ENCODE data around the gene MITD1. TPM values are rescaled to one million over a fixed set of nuclear protein-coding genes. Genes with fewer than 3 reads are reported as not detected.

MITD1 gene
- total RNA-seq, 4 donors from 2014 or later: 16.3 to 24.5 (median 21.1) TPM

DNA sequence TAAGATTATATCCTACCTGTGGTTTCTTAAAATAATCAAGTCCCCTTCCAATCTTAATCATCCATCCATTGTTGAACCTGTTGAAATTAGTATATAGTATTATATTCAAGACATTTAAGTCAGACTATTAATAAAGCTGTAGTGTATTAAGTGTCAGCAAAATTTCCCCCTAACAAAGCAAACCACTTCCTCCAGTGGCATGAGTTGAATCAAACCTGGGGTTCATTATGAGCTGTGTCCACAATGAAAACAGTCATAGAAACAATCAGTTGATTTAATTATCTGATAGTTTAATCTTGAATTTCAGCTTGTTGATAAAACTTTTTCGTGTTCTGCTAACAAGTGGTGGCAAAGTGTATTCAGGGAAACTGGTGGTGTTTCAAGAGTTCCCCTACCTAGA is 11.3 kb downstream of the MITD1 start:
- Histone ChIP-seq H3K4me3 (no peak overlapping the region), H3K27me3 (no peaks in the 10 kb centered on the region), H3K9me3 (no peaks in the 10 kb centered on the region), H3K36me3 (peaks cover 4 to 81% of the 10 kb centered on the region in 2 donors), H3K4me1 (no peaks in the 10 kb centered on the region), H3K27ac (no peak overlapping the region)
- TF ChIP-seq POLR2AphosphoS5 (IDR thresholded peaks at IDR 0.05): no peak
- no peak for TF ChIP-seq EP300 (IDR thresholded peaks at IDR 0.05)
- TF ChIP-seq, protein P1, sequence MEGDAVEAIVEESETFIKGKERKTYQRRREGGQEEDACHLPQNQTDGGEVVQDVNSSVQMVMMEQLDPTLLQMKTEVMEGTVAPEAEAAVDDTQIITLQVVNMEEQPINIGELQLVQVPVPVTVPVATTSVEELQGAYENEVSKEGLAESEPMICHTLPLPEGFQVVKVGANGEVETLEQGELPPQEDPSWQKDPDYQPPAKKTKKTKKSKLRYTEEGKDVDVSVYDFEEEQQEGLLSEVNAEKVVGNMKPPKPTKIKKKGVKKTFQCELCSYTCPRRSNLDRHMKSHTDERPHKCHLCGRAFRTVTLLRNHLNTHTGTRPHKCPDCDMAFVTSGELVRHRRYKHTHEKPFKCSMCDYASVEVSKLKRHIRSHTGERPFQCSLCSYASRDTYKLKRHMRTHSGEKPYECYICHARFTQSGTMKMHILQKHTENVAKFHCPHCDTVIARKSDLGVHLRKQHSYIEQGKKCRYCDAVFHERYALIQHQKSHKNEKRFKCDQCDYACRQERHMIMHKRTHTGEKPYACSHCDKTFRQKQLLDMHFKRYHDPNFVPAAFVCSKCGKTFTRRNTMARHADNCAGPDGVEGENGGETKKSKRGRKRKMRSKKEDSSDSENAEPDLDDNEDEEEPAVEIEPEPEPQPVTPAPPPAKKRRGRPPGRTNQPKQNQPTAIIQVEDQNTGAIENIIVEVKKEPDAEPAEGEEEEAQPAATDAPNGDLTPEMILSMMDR (IDR thresholded peaks at IDR 0.05): no peak
- no peak for TF ChIP-seq POLR2A (IDR thresholded peaks at IDR 0.05)
- WGBS, 2 donors (ENCODE audit: low coverage in 1 of 2): 59 to 100% methylated on average over 1 of the region's 1 CpG
- ATAC-seq: no peak

DNA sequence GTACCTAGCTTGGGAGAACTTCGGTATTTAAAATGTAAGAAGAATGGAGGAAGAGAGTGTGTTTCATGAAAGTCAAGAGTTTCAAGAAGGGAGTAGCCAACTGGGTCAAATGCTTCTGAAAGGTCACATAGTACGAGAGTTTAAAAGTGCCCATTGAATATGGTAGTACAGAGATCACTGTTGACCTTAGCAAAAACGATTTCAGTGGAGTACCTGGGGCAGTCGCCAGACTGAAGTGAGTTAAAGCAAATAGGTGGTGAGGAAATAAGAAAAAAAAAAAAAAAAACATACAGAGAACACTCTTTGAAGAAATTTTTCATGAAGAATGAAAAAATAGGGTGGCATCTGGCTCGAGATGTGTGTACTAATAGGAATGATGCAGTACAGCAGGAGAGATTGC is 14.6 kb downstream of the MITD1 start:
- 90% methylated on average over 3 of the region's 5 CpGs for WGBS, 2 donors (ENCODE audit: low coverage in 1 of 2)

DNA sequence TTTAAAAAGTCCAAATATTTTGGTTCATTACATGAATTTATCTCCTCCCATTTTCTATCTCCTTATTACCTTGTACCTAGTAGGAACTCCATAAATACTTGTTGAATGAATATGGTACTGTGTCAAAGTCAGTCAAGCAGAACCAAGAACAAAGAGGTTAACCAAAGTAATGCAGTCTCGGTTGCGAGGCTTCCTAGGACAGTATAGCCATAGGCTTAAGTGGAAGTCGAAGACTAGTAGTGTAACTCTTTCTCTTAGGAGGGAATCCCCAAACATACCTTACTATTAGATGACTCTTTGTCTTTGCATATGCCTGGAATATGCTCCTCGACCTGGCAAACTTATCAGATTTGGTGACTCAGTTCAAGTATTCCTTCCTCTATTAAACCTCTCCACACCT is 21.3 kb downstream of the MITD1 start:
- Histone ChIP-seq H3K27me3 (no peaks in the 10 kb centered on the region), H3K4me3 (no peak overlapping the region), H3K27ac (no peak overlapping the region), H3K4me1 (peaks cover 3 to 13% (median 8%) of the 10 kb centered on the region in 3 donors), H3K9me3 (no peaks in the 10 kb centered on the region), H3K36me3 (peaks cover 0 to 62% of the 10 kb centered on the region in 2 donors)
- no peak for ATAC-seq
- WGBS, 2 donors (ENCODE audit: low coverage in 1 of 2): 80 to 88% methylated on average over 4 of the region's 4 CpGs
- TF ChIP-seq, protein P1 (IDR thresholded peaks at IDR 0.05): no peak
- no peak for TF ChIP-seq POLR2A (IDR thresholded peaks at IDR 0.05)
- TF ChIP-seq EP300 (IDR thresholded peaks at IDR 0.05): no peak
- no peak for TF ChIP-seq POLR2AphosphoS5 (IDR thresholded peaks at IDR 0.05)

More for the DNA sequence above, 14.6 kb downstream of the MITD1 start:
- H3K4me1 ChIP-seq: no peaks in the 10 kb centered on the region
- H3K36me3 ChIP-seq: peaks cover 4 to 87% of the 10 kb centered on the region in 2 donors
- H3K4me3 ChIP-seq: no peak overlapping the region
- no peaks in the 10 kb centered on the region for H3K9me3 ChIP-seq
- no peak overlapping the region for H3K27ac ChIP-seq
- H3K27me3 ChIP-seq: no peaks in the 10 kb centered on the region
- no peak for ATAC-seq
- TF ChIP-seq EP300 (IDR thresholded peaks at IDR 0.05) (no peak), POLR2AphosphoS5 (IDR thresholded peaks at IDR 0.05) (no peak), POLR2A (IDR thresholded peaks at IDR 0.05) (no peak)
- TF ChIP-seq, protein P1 (IDR thresholded peaks at IDR 0.05): no peak

DNA sequence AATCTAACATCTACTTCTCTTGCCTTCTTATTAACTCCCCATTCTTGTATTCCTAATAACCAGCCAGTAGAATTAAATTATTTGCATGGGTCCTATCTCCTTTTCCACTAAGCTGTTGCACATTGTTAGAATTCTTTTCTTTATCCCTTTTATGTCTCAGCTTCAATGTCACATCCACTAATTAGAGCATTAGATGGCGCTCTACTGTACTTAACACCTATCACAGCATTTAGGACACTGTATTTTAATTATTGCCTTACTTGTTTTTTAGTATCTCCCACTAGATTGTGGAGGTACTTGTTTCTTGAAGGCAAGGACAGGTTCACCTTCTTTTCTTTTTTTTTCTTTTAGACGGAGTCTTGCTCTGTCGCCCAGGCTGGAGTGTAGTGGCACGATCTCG is 22.3 kb downstream of the MITD1 start:
- no peak for TF ChIP-seq POLR2A (IDR thresholded peaks at IDR 0.05)
- TF ChIP-seq POLR2AphosphoS5 (IDR thresholded peaks at IDR 0.05): no peak
- TF ChIP-seq EP300 (IDR thresholded peaks at IDR 0.05): no peak
- TF ChIP-seq, protein P1 (IDR thresholded peaks at IDR 0.05): no peak
- Histone ChIP-seq H3K9me3 (no peaks in the 10 kb centered on the region), H3K36me3 (peaks cover 0 to 53% of the 10 kb centered on the region in 2 donors), H3K4me1 (peaks cover 3 to 21% (median 15%) of the 10 kb centered on the region in 3 donors), H3K4me3 (no peak overlapping the region), H3K27ac (no peak overlapping the region), H3K27me3 (no peaks in the 10 kb centered on the region)
- WGBS, 2 donors (ENCODE audit: low coverage in 1 of 2): 75 to 100% methylated on average over 1 to 2 of the region's 5 CpGs
- no peak for ATAC-seq

DNA sequence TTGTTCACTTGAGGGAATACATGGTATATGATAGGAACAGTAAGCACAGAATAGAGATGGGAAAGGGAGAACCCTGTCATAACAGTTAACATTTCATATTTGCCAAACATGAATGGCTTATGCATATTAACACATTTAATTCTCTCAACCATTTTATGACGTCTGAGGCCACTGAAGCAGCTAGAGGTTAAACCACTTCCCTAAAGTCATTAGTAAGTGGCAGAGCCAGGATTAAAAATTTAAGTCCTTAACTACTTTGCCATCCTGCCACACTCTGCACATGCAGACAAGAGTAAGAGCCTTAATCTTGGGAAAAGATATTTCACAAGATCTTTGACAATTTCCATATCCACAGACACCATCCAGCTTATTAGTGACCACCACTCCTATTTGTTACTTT is 24.0 kb downstream of the MITD1 start:
- WGBS, 2 donors (ENCODE audit: low coverage in 1 of 2): 53 to 71% methylated on average over 1 of the region's 1 CpG
- peaks cover 0 to 38% of the 10 kb centered on the region in 2 donors for H3K36me3 ChIP-seq
- no peak for ATAC-seq
- no peak overlapping the region for H3K27ac ChIP-seq
- no peak overlapping the region for H3K4me3 ChIP-seq
- H3K27me3 ChIP-seq: no peaks in the 10 kb centered on the region
- H3K4me1 ChIP-seq: peaks cover 3 to 24% (median 15%) of the 10 kb centered on the region in 3 donors
- TF ChIP-seq, protein P1 (IDR thresholded peaks at IDR 0.05): no peak
- TF ChIP-seq POLR2A (IDR thresholded peaks at IDR 0.05) (no peak), EP300 (IDR thresholded peaks at IDR 0.05) (no peak), POLR2AphosphoS5 (IDR thresholded peaks at IDR 0.05) (no peak)
- no peaks in the 10 kb centered on the region for H3K9me3 ChIP-seq

Measured in gastroesophageal sphincter (tissue), 4 donors.